ENCODE data around the gene UNC93B1.

DNA sequence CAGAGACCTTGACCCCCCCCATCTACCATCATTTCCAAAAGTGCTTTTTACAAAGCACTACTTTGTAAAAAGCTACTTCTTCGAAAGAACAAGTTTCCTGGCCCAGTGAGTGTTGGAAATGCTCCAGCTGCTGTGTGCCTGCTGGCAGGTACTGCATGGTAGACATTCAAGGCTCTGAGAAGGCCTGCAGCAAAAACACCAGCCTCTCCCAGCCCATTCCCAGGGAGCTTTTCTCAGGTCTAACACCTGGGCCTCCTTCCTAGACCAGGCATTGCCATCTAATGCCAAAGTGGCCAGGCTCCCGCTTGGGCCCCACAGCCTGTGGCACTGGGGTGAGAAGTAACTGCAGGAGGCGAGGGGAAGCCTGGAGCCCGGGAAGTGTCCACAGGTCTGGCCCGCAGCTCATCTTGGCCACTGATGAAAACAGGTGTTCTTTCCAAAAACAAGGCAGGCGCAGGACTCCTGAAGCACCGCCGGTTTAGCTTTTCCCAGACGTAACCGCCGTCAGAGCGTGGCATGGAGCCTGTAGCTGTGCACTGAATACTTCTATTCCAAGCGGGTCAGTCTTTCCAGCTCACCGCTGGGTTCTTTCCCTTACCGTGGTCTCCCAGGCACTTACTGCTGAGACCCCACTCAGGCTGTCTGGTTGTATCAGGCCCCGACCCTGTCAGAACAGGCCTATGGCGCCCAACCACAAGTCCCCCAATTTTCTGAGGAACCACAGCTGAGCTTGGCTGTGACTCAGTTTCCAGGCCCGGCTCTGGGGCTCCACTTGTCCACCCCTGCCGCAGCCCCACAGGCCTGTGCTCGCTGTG, 33.7 kb upstream of the UNC93B1 start:
- TF ChIP-seq, protein P1, sequence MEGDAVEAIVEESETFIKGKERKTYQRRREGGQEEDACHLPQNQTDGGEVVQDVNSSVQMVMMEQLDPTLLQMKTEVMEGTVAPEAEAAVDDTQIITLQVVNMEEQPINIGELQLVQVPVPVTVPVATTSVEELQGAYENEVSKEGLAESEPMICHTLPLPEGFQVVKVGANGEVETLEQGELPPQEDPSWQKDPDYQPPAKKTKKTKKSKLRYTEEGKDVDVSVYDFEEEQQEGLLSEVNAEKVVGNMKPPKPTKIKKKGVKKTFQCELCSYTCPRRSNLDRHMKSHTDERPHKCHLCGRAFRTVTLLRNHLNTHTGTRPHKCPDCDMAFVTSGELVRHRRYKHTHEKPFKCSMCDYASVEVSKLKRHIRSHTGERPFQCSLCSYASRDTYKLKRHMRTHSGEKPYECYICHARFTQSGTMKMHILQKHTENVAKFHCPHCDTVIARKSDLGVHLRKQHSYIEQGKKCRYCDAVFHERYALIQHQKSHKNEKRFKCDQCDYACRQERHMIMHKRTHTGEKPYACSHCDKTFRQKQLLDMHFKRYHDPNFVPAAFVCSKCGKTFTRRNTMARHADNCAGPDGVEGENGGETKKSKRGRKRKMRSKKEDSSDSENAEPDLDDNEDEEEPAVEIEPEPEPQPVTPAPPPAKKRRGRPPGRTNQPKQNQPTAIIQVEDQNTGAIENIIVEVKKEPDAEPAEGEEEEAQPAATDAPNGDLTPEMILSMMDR (conservative IDR thresholded peaks at IDR 0.05; ENCODE audit: low read depth, low read length): no peak
- no peak for TF ChIP-seq EZH2 (IDR thresholded peaks at IDR 0.05; ENCODE audit: borderline replicate concordance, low read depth, low read length, poor library complexity, severe bottlenecking)
